ENCODE measurements around the gene JUND.

The JUND gene

DNA sequence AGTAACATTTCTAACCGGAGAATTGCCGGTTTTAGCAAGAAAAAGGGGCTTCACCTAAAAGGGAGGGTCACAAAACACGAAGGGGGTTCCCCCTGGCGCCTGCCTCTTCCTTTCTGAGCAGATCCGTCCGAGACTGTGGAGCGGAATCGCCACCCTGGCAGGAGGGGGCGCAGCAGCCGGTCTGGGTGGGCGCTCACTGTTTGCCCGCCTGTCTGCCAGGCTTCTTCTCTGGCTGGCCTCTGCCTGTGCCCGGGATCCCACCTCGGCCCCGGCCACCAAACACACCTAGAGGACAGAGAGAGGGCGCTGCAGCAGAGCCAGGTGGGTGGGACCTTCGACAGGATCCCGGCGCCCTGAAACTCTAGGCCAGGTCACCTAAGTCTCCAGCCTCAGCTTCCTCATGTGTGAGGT is 25.9 kb upstream of the JUND start:
- peaks cover under 1 to 38% of the 10 kb centered on the region in 2 donors for H3K36me3 ChIP-seq (ENCODE audit: control insufficient read depth in 1 of 2, insufficient read depth in 2 of 2, low read length in 2 of 2)
- H3K4me3 ChIP-seq (ENCODE audit: low read depth in 1 of 2, low read length in 2 of 2) = no peak overlapping the region
- H3K27me3 ChIP-seq (ENCODE audit: low read depth, low read length) = no peaks in the 10 kb centered on the region
- H3K9me3 ChIP-seq (ENCODE audit: control insufficient read depth in 1 of 2, low read length in 2 of 2) = no peaks in the 10 kb centered on the region
- H3K4me1 ChIP-seq (ENCODE audit: control insufficient read depth in 1 of 2, insufficient read depth in 2 of 2, low read length in 2 of 2) = peaks cover 0 to 32% of the 10 kb centered on the region in 2 donors
- H3K27ac ChIP-seq (ENCODE audit: low read length) = no peak overlapping the region

DNA sequence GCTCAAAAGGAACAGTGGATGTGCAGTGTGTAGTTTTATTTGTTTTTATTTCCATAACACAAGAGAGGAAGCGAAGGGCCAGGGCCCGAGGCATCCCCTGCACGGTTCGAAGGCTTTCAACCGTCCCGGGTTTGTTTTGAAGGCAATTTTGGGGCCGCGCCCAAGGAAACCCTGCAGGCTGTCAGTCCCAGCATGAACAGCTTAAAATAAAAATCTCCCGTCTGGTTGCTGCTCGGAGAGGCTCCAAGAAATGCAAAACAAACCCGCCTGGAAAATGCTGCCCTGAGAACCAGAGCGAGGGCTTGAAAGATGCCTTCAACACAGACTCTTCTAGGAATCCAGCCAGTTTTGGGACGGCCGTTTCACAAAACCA is 25.5 kb upstream of the JUND start:
- Histone ChIP-seq H3K9me3 (ENCODE audit: control insufficient read depth in 1 of 2, low read length in 2 of 2) (no peaks in the 10 kb centered on the region), H3K27ac (ENCODE audit: low read length) (no peak overlapping the region), H3K4me3 (ENCODE audit: low read depth in 1 of 2, low read length in 2 of 2) (no peak overlapping the region), H3K36me3 (ENCODE audit: control insufficient read depth in 1 of 2, insufficient read depth in 2 of 2, low read length in 2 of 2) (peaks cover 0 to 34% of the 10 kb centered on the region in 2 donors), H3K27me3 (ENCODE audit: low read depth, low read length) (no peaks in the 10 kb centered on the region), H3K4me1 (ENCODE audit: control insufficient read depth in 1 of 2, insufficient read depth in 2 of 2, low read length in 2 of 2) (peaks cover 0 to 32% of the 10 kb centered on the region in 2 donors)

DNA sequence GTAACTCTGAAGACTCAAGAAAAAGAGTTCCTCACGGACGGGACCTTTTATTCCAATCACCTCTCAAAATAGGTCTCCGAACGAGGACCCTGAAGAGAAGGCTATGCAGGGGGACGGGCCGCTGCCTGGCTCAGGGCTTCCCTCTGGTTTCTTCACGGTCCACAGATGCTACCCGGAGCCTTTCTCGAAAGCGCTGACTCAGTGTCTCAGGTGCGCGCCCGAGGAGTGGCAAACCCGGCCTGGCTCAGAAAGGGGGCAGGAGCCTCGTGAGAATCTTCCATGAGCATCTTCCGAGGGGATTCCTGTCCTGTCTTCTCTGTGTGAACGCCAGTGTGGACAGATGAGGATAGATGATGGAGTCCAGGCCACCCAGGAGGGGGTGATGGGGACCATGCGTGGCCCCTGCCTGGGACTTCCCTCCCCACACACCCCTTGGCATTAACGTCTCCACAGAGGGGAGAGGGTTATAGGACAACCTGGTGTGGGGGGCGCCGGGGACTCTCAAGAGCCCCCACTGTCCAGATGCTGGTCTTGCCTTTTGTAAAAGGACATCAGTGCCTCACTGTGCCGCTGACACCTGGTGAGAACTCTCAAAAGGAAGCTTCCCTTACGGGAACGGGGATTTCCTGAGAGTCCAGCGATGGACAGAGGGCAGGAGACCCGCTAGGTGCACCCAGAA is 24.9 kb upstream of the JUND start:
- Histone ChIP-seq H3K9me3 (ENCODE audit: control insufficient read depth in 1 of 2, low read length in 2 of 2) (no peaks in the 10 kb centered on the region), H3K36me3 (ENCODE audit: control insufficient read depth in 1 of 2, insufficient read depth in 2 of 2, low read length in 2 of 2) (peaks cover 0 to 34% of the 10 kb centered on the region in 2 donors), H3K27ac (ENCODE audit: low read length) (peak overlapping the region; percentile 36), H3K4me3 (ENCODE audit: low read depth in 1 of 2, low read length in 2 of 2) (no peak overlapping the region), H3K27me3 (ENCODE audit: low read depth, low read length) (no peaks in the 10 kb centered on the region), H3K4me1 (ENCODE audit: control insufficient read depth in 1 of 2, insufficient read depth in 2 of 2, low read length in 2 of 2) (peaks cover 0 to 36% of the 10 kb centered on the region in 2 donors)

DNA sequence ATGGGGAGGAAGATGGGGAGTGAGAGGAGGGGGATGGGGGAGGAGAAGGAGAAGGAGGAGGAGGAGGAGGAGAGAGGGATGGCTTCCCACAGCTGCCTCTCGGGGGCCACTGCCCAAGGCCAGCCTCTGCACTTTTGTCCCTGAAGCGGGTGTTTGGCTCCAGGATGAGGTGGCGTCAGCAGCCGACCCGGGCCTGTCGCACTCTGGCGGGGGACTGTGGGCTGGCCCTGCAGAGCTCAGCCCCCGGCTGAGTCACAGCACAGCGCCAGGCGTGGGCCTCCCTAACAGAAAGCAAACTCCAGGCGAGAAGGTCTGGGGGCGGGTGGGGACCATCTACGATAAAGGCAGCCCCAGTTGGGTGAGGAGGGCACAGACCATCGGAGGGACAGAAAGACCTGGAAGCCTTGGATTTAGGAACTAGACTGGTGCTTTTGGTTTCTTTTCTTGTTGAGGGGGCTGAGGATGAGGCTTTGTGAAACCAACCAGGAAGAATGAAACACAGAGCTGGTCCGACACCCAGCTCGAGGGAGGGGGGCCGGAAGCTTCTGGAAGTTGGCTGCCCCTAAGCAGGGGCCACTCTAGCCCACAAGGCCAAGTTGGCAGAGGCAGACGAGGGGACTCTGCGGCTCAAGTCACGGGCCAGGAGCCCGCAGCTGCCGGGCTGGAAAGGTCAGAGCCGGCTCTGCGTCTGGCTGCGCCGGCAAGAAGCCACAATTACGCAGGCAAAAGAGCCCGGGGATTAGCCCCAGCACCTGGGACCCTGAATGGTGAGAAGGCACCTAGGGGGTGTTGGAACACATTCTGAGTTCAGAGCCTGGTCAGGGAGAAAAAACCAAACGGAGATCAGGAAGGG is 23.3 kb upstream of the JUND start:
- Histone ChIP-seq H3K27ac (ENCODE audit: low read length) (peak overlapping the region; percentile 98), H3K27me3 (ENCODE audit: low read depth, low read length) (no peaks in the 10 kb centered on the region), H3K4me3 (ENCODE audit: low read depth in 1 of 2, low read length in 2 of 2) (peak overlapping the region; percentile 54 to 59), H3K9me3 (ENCODE audit: control insufficient read depth in 1 of 2, low read length in 2 of 2) (no peaks in the 10 kb centered on the region), H3K4me1 (ENCODE audit: control insufficient read depth in 1 of 2, insufficient read depth in 2 of 2, low read length in 2 of 2) (peaks cover 0 to 43% of the 10 kb centered on the region in 2 donors), H3K36me3 (ENCODE audit: control insufficient read depth in 1 of 2, insufficient read depth in 2 of 2, low read length in 2 of 2) (peaks cover 0 to 24% of the 10 kb centered on the region in 2 donors)

DNA sequence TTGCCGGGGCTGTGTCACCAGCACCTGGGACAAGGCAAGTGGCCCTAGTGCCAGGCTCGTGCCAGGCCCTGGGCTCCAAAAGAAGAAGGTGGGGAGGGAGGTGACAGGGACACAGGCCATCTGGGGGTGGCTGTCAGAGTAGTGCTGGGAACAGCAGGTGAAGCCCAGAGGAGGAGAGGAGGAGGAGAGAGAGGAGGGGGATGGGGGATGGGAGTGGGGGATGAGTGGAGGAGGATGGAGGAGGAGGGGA is 22.7 kb upstream of the JUND start:
- Histone ChIP-seq H3K27ac (ENCODE audit: low read length) (peak overlapping the region; percentile 98), H3K36me3 (ENCODE audit: control insufficient read depth in 1 of 2, insufficient read depth in 2 of 2, low read length in 2 of 2) (peaks cover 0 to 18% of the 10 kb centered on the region in 2 donors), H3K4me1 (ENCODE audit: control insufficient read depth in 1 of 2, insufficient read depth in 2 of 2, low read length in 2 of 2) (peaks cover 0 to 43% of the 10 kb centered on the region in 2 donors), H3K4me3 (ENCODE audit: low read depth in 1 of 2, low read length in 2 of 2) (peak overlapping the region; percentile 54 to 59), H3K9me3 (ENCODE audit: control insufficient read depth in 1 of 2, low read length in 2 of 2) (no peaks in the 10 kb centered on the region), H3K27me3 (ENCODE audit: low read depth, low read length) (no peaks in the 10 kb centered on the region)

GRCh38 chr19:18301718-18302111 is 20.3 kb upstream of the JUND start:
- Histone ChIP-seq H3K4me1 (ENCODE audit: control insufficient read depth in 1 of 2, insufficient read depth in 2 of 2, low read length in 2 of 2) (peaks cover 0 to 40% of the 10 kb centered on the region in 2 donors), H3K27ac (ENCODE audit: low read length) (no peak overlapping the region), H3K36me3 (ENCODE audit: control insufficient read depth in 1 of 2, insufficient read depth in 2 of 2, low read length in 2 of 2) (peaks cover 0 to 8% of the 10 kb centered on the region in 2 donors), H3K27me3 (ENCODE audit: low read depth, low read length) (no peaks in the 10 kb centered on the region), H3K4me3 (ENCODE audit: low read depth in 1 of 2, low read length in 2 of 2) (no peak overlapping the region), H3K9me3 (ENCODE audit: control insufficient read depth in 1 of 2, low read length in 2 of 2) (no peaks in the 10 kb centered on the region)

DNA sequence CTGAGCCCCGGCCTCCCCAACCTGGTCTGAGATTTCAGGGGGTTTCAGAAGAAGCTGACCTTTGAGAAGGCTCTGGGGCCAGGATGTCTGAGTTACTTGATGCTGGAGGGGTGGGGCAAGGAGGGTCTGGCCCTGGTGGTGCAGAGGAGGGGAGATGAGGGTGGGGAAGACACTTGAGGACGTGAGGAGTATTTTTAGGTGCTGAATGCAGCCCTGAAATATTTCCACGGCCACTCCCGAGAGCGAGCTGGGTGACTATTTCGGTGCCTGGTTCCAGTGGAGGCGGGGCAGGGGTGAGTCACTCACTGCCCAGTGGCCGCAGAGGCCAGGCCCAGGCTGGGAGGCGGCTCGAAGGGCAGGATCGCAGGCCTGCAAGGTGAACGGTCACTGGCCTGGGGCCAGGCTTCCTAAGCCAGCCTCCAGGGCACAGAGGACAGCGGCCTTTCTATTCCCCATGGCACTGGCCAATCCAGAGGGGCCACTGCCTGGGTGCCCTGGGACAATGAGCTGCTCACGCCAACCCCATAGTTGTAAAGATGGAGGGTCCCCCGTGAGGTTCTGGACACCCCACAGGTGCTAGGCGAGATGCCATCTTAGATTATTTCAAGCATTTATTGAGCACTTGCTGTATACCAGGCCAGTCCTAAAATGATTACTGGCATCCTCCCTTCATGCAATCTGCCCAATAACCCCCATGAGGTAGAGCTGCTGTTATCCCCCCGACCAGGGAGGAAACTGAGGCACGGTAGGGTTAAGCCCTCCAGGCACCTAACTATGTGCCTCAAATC is 19.7 kb upstream of the JUND start:
- Histone ChIP-seq H3K27me3 (ENCODE audit: low read depth, low read length) (no peaks in the 10 kb centered on the region), H3K9me3 (ENCODE audit: control insufficient read depth in 1 of 2, low read length in 2 of 2) (no peaks in the 10 kb centered on the region), H3K4me3 (ENCODE audit: low read depth in 1 of 2, low read length in 2 of 2) (no peak overlapping the region), H3K27ac (ENCODE audit: low read length) (no peak overlapping the region), H3K4me1 (ENCODE audit: control insufficient read depth in 1 of 2, insufficient read depth in 2 of 2, low read length in 2 of 2) (peaks cover 0 to 34% of the 10 kb centered on the region in 2 donors), H3K36me3 (ENCODE audit: control insufficient read depth in 1 of 2, insufficient read depth in 2 of 2, low read length in 2 of 2) (peaks cover 0 to 6% of the 10 kb centered on the region in 2 donors)

- H3K4me1 ChIP-seq (ENCODE audit: control insufficient read depth in 1 of 2, insufficient read depth in 2 of 2, low read length in 2 of 2) = peaks cover 0 to 23% of the 10 kb centered on the region in 2 donors
- H3K9me3 ChIP-seq (ENCODE audit: control insufficient read depth in 1 of 2, low read length in 2 of 2) = no peaks in the 10 kb centered on the region
- H3K27ac ChIP-seq (ENCODE audit: low read length) = no peak overlapping the region
- no peak overlapping the region for H3K4me3 ChIP-seq (ENCODE audit: low read depth in 1 of 2, low read length in 2 of 2)
- H3K36me3 ChIP-seq (ENCODE audit: control insufficient read depth in 1 of 2, insufficient read depth in 2 of 2, low read length in 2 of 2) = peaks cover 0 to under 1% of the 10 kb centered on the region in 2 donors
- H3K27me3 ChIP-seq (ENCODE audit: low read depth, low read length) = no peaks in the 10 kb centered on the region
These were observed 18.2 kb upstream of the JUND start for GRCh38 chr19:18299654-18300053.

DNA sequence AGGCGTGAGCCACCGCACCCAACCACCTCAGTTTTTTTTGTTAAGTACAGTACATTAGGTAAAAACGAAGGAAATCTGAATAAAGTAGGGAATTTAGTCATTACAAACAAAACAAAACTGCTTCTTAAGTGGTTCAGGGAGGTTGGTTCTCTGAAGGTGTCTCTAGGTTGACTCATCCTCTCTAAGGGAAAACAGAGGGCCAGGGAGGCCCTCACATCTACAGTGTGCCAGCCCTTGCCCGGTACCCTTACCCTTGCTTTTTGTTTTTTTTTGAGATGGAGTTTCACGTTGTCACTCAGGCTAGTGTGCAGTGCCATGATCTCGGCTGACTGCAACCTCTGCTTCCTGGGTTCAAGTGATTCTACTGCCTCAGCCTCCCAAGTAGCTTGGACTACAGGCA is 17.2 kb upstream of the JUND start:
- no peaks in the 10 kb centered on the region for H3K9me3 ChIP-seq (ENCODE audit: control insufficient read depth in 1 of 2, low read length in 2 of 2)
- peaks cover 0 to 17% of the 10 kb centered on the region in 2 donors for H3K4me1 ChIP-seq (ENCODE audit: control insufficient read depth in 1 of 2, insufficient read depth in 2 of 2, low read length in 2 of 2)
- no peak overlapping the region for H3K4me3 ChIP-seq (ENCODE audit: low read depth in 1 of 2, low read length in 2 of 2)
- H3K36me3 ChIP-seq (ENCODE audit: control insufficient read depth in 1 of 2, insufficient read depth in 2 of 2, low read length in 2 of 2) = no peaks in the 10 kb centered on the region
- H3K27ac ChIP-seq (ENCODE audit: low read length) = no peak overlapping the region
- no peaks in the 10 kb centered on the region for H3K27me3 ChIP-seq (ENCODE audit: low read depth, low read length)

GRCh38 chr19:18297308-18297707 is 15.9 kb upstream of the JUND start:
- Histone ChIP-seq H3K4me1 (ENCODE audit: control insufficient read depth in 1 of 2, insufficient read depth in 2 of 2, low read length in 2 of 2) (peaks cover 6 to 21% of the 10 kb centered on the region in 2 donors), H3K27ac (ENCODE audit: low read length) (no peak overlapping the region), H3K36me3 (ENCODE audit: control insufficient read depth in 1 of 2, insufficient read depth in 2 of 2, low read length in 2 of 2) (no peaks in the 10 kb centered on the region), H3K9me3 (ENCODE audit: control insufficient read depth in 1 of 2, low read length in 2 of 2) (no peaks in the 10 kb centered on the region), H3K4me3 (ENCODE audit: low read depth in 1 of 2, low read length in 2 of 2) (no peak overlapping the region), H3K27me3 (ENCODE audit: low read depth, low read length) (no peaks in the 10 kb centered on the region)

- Histone ChIP-seq H3K4me3 (ENCODE audit: low read depth in 1 of 2, low read length in 2 of 2) (no peak overlapping the region), H3K27me3 (ENCODE audit: low read depth, low read length) (no peaks in the 10 kb centered on the region), H3K4me1 (ENCODE audit: control insufficient read depth in 1 of 2, insufficient read depth in 2 of 2, low read length in 2 of 2) (peaks cover 6 to 14% of the 10 kb centered on the region in 2 donors), H3K9me3 (ENCODE audit: control insufficient read depth in 1 of 2, low read length in 2 of 2) (no peaks in the 10 kb centered on the region), H3K27ac (ENCODE audit: low read length) (no peak overlapping the region), H3K36me3 (ENCODE audit: control insufficient read depth in 1 of 2, insufficient read depth in 2 of 2, low read length in 2 of 2) (no peaks in the 10 kb centered on the region)
These were observed 13.6 kb upstream of the JUND start for GRCh38 chr19:18295034-18295451.
